ENCODE measurements around the gene PCSK2.

PCSK2 gene

DNA sequence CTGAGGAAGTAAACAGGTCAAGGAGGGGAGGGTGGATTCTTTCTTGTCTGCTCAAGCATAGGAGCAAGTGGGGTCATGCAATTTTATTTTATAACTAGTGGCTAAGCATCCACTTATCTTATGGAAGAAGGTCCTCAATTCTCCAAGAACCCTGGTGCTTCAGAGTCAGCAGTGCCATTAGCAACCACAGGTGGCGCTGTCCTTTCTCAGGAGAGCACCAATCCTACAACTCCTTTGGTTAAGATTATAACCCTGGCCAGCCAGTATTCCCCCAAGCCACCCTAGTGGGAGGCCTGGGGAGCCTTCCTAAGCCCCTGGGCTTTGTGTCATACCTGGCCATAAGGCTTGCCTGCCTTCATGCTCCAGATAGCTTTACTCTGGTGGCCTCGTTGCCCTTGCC lies 60.7 kb downstream of the PCSK2 start:
- Histone ChIP-seq H4K12ac (ENCODE audit: low read depth, low read length) (no peak overlapping the region), H3K4ac (ENCODE audit: low read depth, low read length) (no peak overlapping the region), H3K18ac (ENCODE audit: low read length) (no peak overlapping the region), H3K23ac (ENCODE audit: low read length) (no peak overlapping the region), H2BK120ac (ENCODE audit: insufficient read depth, low read length, poor library complexity) (no peak overlapping the region), H3K79me1 (ENCODE audit: low read length) (no peaks in the 10 kb centered on the region), H2BK5ac (ENCODE audit: low read depth, low read length, poor library complexity) (no peak overlapping the region), H4K8ac (ENCODE audit: low read depth, low read length) (no peak overlapping the region), H2AK5ac (ENCODE audit: low read length) (no peak overlapping the region), H3K27ac (ENCODE audit: low read depth, low read length) (no peak overlapping the region), H2BK12ac (ENCODE audit: low read length) (no peak overlapping the region), H3K79me2 (ENCODE audit: control insufficient read depth, insufficient read depth, low read length, poor library complexity) (no peaks in the 10 kb centered on the region), H2AFZ (ENCODE audit: insufficient read depth, low read length, poor library complexity) (no peak overlapping the region), H3K4me3 (ENCODE audit: low read depth, low read length) (no peak overlapping the region), H4K91ac (ENCODE audit: low read depth, low read length) (no peak overlapping the region), H3K27me3 (ENCODE audit: insufficient read depth, low read length) (no peaks in the 10 kb centered on the region), H3K36me3 (ENCODE audit: control insufficient read depth in 1 of 2, insufficient read depth in 2 of 2, low read length in 2 of 2) (no peaks in the 10 kb centered on the region), H3K14ac (ENCODE audit: low read length) (no peak overlapping the region), H3K4me2 (ENCODE audit: low read length) (no peak overlapping the region), H3K4me1 (ENCODE audit: control insufficient read depth in 1 of 2, insufficient read depth in 2 of 2, low read length in 2 of 2) (peaks cover 0 to 2% of the 10 kb centered on the region in 2 experiments), H3K9ac (ENCODE audit: low read length) (no peak overlapping the region), H3K9me3 (ENCODE audit: insufficient read depth, low read depth, low read length) (no peaks in the 10 kb centered on the region)
- WGBS (ENCODE audit: extremely low coverage, insufficient coverage, insufficient read length) = no CpG with 5 or more reads among the region's 2 CpGs
- no peak for DNase-seq

DNA sequence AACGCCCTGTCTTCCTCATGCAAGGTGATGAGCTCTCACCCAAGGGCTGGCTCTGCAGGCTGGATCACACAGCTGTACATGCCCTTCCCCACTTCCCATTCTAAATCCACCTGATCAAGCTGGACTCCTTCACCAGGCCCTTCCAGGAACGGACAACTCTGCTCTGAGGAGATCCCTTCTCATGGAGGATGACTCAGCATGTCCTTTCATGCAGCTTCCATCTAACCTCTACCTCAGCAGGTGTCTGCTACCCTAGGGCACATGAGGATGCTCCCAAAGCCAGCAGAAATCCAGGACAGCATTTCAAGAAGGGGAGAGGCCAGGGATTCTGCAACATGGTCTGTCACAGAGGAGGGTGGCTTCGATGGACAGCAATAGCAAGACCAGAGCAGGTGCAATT lies 61.2 kb downstream of the PCSK2 start:
- H3K36me3 ChIP-seq (ENCODE audit: control insufficient read depth in 1 of 2, insufficient read depth in 2 of 2, low read length in 2 of 2) = no peaks in the 10 kb centered on the region
- H3K4me2 ChIP-seq (ENCODE audit: low read length) = no peak overlapping the region
- H4K12ac ChIP-seq (ENCODE audit: low read depth, low read length) = no peak overlapping the region
- no peak overlapping the region for H4K8ac ChIP-seq (ENCODE audit: low read depth, low read length)
- no peak overlapping the region for H2BK120ac ChIP-seq (ENCODE audit: insufficient read depth, low read length, poor library complexity)
- no peak overlapping the region for H3K18ac ChIP-seq (ENCODE audit: low read length)
- H3K79me1 ChIP-seq (ENCODE audit: low read length) = no peaks in the 10 kb centered on the region
- no peak overlapping the region for H2BK12ac ChIP-seq (ENCODE audit: low read length)
- H3K4me1 ChIP-seq (ENCODE audit: control insufficient read depth in 1 of 2, insufficient read depth in 2 of 2, low read length in 2 of 2) = peaks cover 0 to 2% of the 10 kb centered on the region in 2 experiments
- H3K27me3 ChIP-seq (ENCODE audit: insufficient read depth, low read length) = no peaks in the 10 kb centered on the region
- no peak overlapping the region for H3K23ac ChIP-seq (ENCODE audit: low read length)
- no peak overlapping the region for H4K91ac ChIP-seq (ENCODE audit: low read depth, low read length)
- no peak overlapping the region for H3K27ac ChIP-seq (ENCODE audit: low read depth, low read length)
- H2AK5ac ChIP-seq (ENCODE audit: low read length) = no peak overlapping the region
- H3K79me2 ChIP-seq (ENCODE audit: control insufficient read depth, insufficient read depth, low read length, poor library complexity) = no peaks in the 10 kb centered on the region
- no peak overlapping the region for H3K4me3 ChIP-seq (ENCODE audit: low read depth, low read length)
- no peaks in the 10 kb centered on the region for H3K9me3 ChIP-seq (ENCODE audit: insufficient read depth, low read depth, low read length)
- no peak overlapping the region for H3K4ac ChIP-seq (ENCODE audit: low read depth, low read length)
- no peak overlapping the region for H2AFZ ChIP-seq (ENCODE audit: insufficient read depth, low read length, poor library complexity)
- no peak overlapping the region for H3K14ac ChIP-seq (ENCODE audit: low read length)
- WGBS (ENCODE audit: extremely low coverage, insufficient coverage, insufficient read length) = no CpG with 5 or more reads among the region's 3 CpGs
- H2BK5ac ChIP-seq (ENCODE audit: low read depth, low read length, poor library complexity) = no peak overlapping the region
- no peak for DNase-seq
- no peak overlapping the region for H3K9ac ChIP-seq (ENCODE audit: low read length)

DNA sequence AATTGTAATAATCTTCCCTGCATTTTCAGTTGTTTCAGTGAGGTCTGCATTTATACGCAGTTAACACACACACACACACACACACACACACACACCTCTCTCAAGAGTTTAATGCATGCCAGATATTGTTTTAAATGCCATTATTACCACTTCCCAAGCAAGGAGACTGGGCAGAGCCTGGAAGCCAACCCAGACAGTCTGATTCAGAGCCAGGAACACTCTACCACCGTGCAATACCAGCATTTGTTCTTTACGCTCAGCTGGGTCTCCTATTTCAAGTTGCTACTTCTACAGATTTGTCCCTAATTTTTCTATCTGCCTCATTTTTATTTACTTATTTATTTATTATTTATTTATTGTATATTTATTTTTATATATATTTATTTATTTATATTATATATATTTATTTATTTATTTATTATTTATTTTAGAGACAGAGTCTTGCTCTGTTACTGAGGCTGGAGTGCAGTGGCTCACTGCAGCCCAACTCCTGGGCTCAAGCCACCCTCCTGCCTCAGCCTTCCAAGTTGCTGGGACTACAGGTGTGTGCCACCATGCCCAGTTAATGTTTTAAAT lies 68.4 kb downstream of the PCSK2 start:
- WGBS (ENCODE audit: extremely low coverage, insufficient coverage, insufficient read length) = no CpG with 5 or more reads among the region's 3 CpGs
- no peaks in the 10 kb centered on the region for H3K27me3 ChIP-seq (ENCODE audit: insufficient read depth, low read length)
- no peak overlapping the region for H4K91ac ChIP-seq (ENCODE audit: low read depth, low read length)
- H2BK5ac ChIP-seq (ENCODE audit: low read depth, low read length, poor library complexity) = no peak overlapping the region
- H3K4me1 ChIP-seq (ENCODE audit: control insufficient read depth in 1 of 2, insufficient read depth in 2 of 2, low read length in 2 of 2) = peaks cover 0 to 4% of the 10 kb centered on the region in 2 experiments
- H3K14ac ChIP-seq (ENCODE audit: low read length) = no peak overlapping the region
- no peak overlapping the region for H3K4ac ChIP-seq (ENCODE audit: low read depth, low read length)
- no peak overlapping the region for H2BK120ac ChIP-seq (ENCODE audit: insufficient read depth, low read length, poor library complexity)
- H3K27ac ChIP-seq (ENCODE audit: low read depth, low read length) = no peak overlapping the region
- H2BK12ac ChIP-seq (ENCODE audit: low read length) = no peak overlapping the region
- H4K12ac ChIP-seq (ENCODE audit: low read depth, low read length) = no peak overlapping the region
- no peaks in the 10 kb centered on the region for H3K9me3 ChIP-seq (ENCODE audit: insufficient read depth, low read depth, low read length)
- no peak overlapping the region for H3K9ac ChIP-seq (ENCODE audit: low read length)
- no peak overlapping the region for H2AFZ ChIP-seq (ENCODE audit: insufficient read depth, low read length, poor library complexity)
- no peaks in the 10 kb centered on the region for H3K79me1 ChIP-seq (ENCODE audit: low read length)
- DNase-seq = no peak
- no peak overlapping the region for H3K18ac ChIP-seq (ENCODE audit: low read length)
- no peak overlapping the region for H3K4me3 ChIP-seq (ENCODE audit: low read depth, low read length)
- H2AK5ac ChIP-seq (ENCODE audit: low read length) = no peak overlapping the region
- H4K8ac ChIP-seq (ENCODE audit: low read depth, low read length) = no peak overlapping the region
- no peak overlapping the region for H3K23ac ChIP-seq (ENCODE audit: low read length)
- no peaks in the 10 kb centered on the region for H3K36me3 ChIP-seq (ENCODE audit: control insufficient read depth in 1 of 2, insufficient read depth in 2 of 2, low read length in 2 of 2)
- no peak overlapping the region for H3K4me2 ChIP-seq (ENCODE audit: low read length)
- no peaks in the 10 kb centered on the region for H3K79me2 ChIP-seq (ENCODE audit: control insufficient read depth, insufficient read depth, low read length, poor library complexity)

DNA sequence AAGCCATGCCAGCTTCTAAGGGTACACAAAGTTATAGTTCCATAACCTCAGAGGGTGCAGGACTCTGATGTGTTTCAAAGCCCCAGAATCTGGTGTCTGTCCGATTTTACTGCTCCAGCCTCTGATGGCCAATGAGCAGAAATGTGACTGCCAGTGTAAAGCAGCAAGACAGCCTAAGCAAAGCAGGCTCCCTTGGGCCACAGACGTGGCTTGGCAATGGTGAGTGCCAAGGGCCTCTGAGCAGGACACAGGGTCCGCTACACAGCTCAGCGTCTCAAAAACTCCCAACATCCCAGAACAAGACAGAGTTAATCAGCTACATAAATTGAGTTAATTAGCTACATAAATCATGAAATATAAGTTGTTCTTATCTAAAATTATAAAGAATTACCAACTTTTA lies 69.2 kb downstream of the PCSK2 start:
- Histone ChIP-seq H3K14ac (ENCODE audit: low read length) (no peak overlapping the region), H3K9ac (ENCODE audit: low read length) (no peak overlapping the region), H3K36me3 (ENCODE audit: control insufficient read depth in 1 of 2, insufficient read depth in 2 of 2, low read length in 2 of 2) (no peaks in the 10 kb centered on the region), H2BK12ac (ENCODE audit: low read length) (no peak overlapping the region), H3K4ac (ENCODE audit: low read depth, low read length) (no peak overlapping the region), H2AFZ (ENCODE audit: insufficient read depth, low read length, poor library complexity) (no peak overlapping the region), H3K4me1 (ENCODE audit: control insufficient read depth in 1 of 2, insufficient read depth in 2 of 2, low read length in 2 of 2) (peaks cover 0 to 4% of the 10 kb centered on the region in 2 experiments), H3K23ac (ENCODE audit: low read length) (no peak overlapping the region), H3K4me3 (ENCODE audit: low read depth, low read length) (no peak overlapping the region), H2BK5ac (ENCODE audit: low read depth, low read length, poor library complexity) (no peak overlapping the region), H3K27me3 (ENCODE audit: insufficient read depth, low read length) (no peaks in the 10 kb centered on the region), H3K18ac (ENCODE audit: low read length) (no peak overlapping the region), H3K27ac (ENCODE audit: low read depth, low read length) (no peak overlapping the region), H2BK120ac (ENCODE audit: insufficient read depth, low read length, poor library complexity) (no peak overlapping the region), H3K4me2 (ENCODE audit: low read length) (no peak overlapping the region), H4K8ac (ENCODE audit: low read depth, low read length) (no peak overlapping the region), H3K79me2 (ENCODE audit: control insufficient read depth, insufficient read depth, low read length, poor library complexity) (no peaks in the 10 kb centered on the region), H2AK5ac (ENCODE audit: low read length) (no peak overlapping the region), H3K79me1 (ENCODE audit: low read length) (no peaks in the 10 kb centered on the region), H4K12ac (ENCODE audit: low read depth, low read length) (no peak overlapping the region), H4K91ac (ENCODE audit: low read depth, low read length) (no peak overlapping the region), H3K9me3 (ENCODE audit: insufficient read depth, low read depth, low read length) (no peaks in the 10 kb centered on the region)
- no CpG with 5 or more reads among the region's 4 CpGs for WGBS (ENCODE audit: extremely low coverage, insufficient coverage, insufficient read length)
- DNase-seq = no peak
